Fibroblast of skin of left quadriceps (primary cell): ENCODE results near the gene ESYT1.
A peak's percentile ranks its signal among the peaks of the same experiment; 100 is the strongest.

ENCODE experiments used
- DNase-seq, 2 experiments: peaks; one replicate each; pipeline ENCODE4 v3.0.0-alpha.2; 2013; ENCODE audit warnings: low read depth in 2 of 2

ESYT1 gene

GRCh38 chr12:56127485-56127887 is 581 bp upstream of the ESYT1 start:
- no peak for DNase-seq

- DNase-seq, result no peak
Observed at GRCh38 chr12:56128670-56129205, 671 bp downstream of the ESYT1 start.

- no peak for DNase-seq
Observed at GRCh38 chr12:56129206-56129941, 1.3 kb downstream of the ESYT1 start.

- no peak for DNase-seq
Observed at GRCh38 chr12:56129942-56130495, 2.0 kb downstream of the ESYT1 start.

- DNase-seq, result no peak
Observed at GRCh38 chr12:56130876-56131275, 2.8 kb downstream of the ESYT1 start.

GRCh38 chr12:56134897-56135296 is 6.8 kb downstream of the ESYT1 start:
- no peak for DNase-seq

- no peak for DNase-seq
Observed at GRCh38 chr12:56137853-56138571, 9.9 kb downstream of the ESYT1 start.

GRCh38 chr12:56141946-56142784 is 14.1 kb downstream of the ESYT1 start:
- DNase-seq, result no peak

- DNase-seq, result no peak
Observed at GRCh38 chr12:56143217-56143616, 15.2 kb downstream of the ESYT1 start.

GRCh38 chr12:56143870-56144269 is 15.8 kb downstream of the ESYT1 start:
- no peak for DNase-seq

- no peak for DNase-seq
Observed at GRCh38 chr12:56145217-56145616, 17.1 kb downstream of the ESYT1 start.

- DNase-seq, result no peak
Observed at GRCh38 chr12:56146492-56147460, 18.7 kb downstream of the ESYT1 start.

GRCh38 chr12:56150563-56150962 is 22.5 kb downstream of the ESYT1 start:
- no peak for DNase-seq

GRCh38 chr12:56151672-56152131 is 23.6 kb downstream of the ESYT1 start:
- DNase-seq, result no peak

- DNase-seq, result peak; percentile 76 to 78
Observed at GRCh38 chr12:56152132-56152755, 24.2 kb downstream of the ESYT1 start, which contains the start of gene MYL6B. TSS of gene MYL6B (plus strand) at chr12:56152587. CDS start at chr12:56153919, 1,332 bp downstream.

- no peak for DNase-seq
Observed at GRCh38 chr12:56152756-56153677, 24.9 kb downstream of the ESYT1 start.

GRCh38 chr12:56153678-56154065 is 25.6 kb downstream of the ESYT1 start:
- no peak for DNase-seq

- DNase-seq, result no peak
Observed at GRCh38 chr12:56154246-56154771, 26.2 kb downstream of the ESYT1 start.

GRCh38 chr12:56154818-56155217 is 26.8 kb downstream of the ESYT1 start:
- DNase-seq, result no peak
